Endothelial cell of hepatic sinusoid (primary cell): ENCODE data around the gene SLC25A12.
"Not testable (repeated sequence)": the region's sequence is repeated elsewhere in the genome, so short reads cannot be mapped to it uniquely, and the experiment has no call there.

Source experiments
- in situ Hi-C: cut with HindIII; loops from 2 replicates; pipeline ENCODE4 v1.10.0; 2017; ENCODE audit warnings: low sequenced_read_pairs

SLC25A12 gene

GRCh38 chr2:171792886-171793580, 101.0 kb downstream of the SLC25A12 start:
- in situ Hi-C loops, result no loop called here

DNA sequence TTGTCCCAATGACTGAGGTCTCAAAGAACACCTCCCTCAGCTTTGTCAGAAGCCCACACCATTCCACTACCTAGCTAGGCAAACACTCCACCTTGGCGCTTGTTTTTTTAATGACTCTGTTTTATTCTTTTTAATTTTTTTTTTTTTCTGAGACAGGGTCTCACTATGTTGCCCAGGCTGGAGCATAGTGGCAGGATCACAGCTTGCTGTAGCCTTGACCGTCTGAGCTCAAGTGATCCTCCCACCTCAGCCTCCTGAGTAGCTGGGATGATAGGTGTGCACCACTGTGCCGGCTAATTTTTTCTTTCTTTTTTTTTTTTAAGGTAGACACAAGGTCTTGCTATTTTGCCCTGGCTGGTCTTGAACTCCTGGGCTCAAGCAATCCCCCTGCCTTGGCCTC, 101.9 kb downstream of the SLC25A12 start:
- in situ Hi-C loops, result no loop called here

DNA sequence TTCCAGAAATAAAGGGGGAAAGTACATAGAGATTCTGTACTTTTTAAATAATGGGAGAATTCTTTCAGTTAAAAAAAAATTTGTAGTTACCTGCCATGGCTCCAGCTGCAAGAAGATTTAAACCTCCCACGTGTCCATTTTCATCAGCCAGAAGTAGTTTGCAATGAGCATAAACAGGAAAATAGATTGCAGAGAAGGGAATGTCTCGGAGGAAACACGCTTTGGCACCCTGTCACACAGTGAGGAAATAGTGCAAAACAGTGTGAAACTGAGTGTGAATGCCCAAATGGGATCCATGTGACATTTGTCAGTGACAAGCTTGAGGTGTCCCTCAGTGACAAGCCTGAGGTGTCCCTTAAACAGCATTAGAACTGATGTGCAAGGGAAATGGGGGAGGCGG, 102.7 kb downstream of the SLC25A12 start:
- in situ Hi-C loops, result no loop called here

DNA sequence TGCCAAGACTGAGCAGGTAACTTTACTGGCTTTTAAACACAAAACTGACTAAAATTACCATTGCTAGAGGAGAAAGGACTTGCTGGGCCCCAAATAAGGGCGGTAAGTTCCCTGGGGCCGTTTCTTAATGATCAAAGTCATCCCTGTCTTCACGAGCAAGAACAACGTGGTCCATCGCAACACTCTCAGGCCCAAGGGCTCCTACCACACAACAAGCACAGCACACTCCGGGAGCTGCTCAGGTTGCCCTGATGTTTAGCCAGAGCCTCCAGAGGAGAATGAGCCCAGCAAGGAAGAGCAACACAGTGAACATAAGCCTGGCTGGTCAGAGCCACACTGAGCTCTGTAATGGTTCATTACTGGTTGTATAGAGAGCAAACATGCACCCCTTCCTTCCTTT, 104.1 kb downstream of the SLC25A12 start:
- in situ Hi-C loops, result no loop called here

DNA sequence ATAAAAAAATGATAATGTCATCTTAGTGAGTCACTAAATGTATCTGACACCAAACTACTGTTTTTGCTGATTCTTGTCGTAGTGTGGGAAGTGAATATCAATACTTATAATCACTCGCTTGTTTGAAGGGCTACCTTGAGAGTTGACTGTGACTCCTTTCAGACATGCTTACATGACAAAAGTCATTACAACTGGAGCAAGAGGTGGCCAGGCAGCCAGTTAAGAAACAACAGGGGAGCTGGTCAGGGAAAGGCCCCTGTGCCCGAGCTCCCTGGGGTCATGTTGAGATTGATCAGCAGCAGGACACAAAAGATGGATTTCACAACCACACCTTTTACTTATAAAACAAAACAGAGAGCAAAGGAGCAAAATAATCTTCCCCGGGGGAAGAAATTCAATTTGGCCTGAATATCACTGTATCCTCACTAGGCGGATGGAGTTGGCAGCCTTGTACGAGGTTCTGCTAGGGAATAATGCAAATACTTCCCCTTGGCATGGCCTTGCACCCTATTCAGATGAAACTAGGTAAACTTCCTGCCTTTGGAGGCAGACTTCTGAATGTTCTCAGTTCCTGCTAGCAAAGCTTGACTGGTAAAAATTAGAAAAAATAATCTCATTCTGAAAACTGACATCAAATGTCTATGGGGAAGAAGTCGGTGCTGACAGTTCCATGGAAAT, 105.6 kb downstream of the SLC25A12 start:
- in situ Hi-C loops, result no loop called here

GRCh38 chr2:171787333-171788072, 106.5 kb downstream of the SLC25A12 start:
- in situ Hi-C loops, result no loop called here

DNA sequence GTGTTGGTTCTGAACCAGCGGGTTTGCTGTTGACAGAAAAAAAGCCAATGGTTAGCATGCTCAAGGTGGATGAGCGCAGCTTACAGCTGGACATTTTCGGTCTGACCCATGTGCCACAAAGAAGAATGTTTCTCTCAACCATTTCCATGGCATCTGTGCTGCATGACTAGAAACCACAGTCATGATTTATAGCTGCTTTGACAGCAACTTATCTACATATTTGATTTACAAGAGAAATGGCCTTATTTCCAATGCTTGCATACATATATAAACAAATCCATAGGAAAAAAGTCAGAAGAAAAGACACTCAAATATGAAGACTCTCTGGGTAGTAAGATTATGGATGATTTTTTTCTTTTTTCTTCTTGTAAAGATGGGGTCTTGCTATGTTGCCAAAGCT, 108.6 kb downstream of the SLC25A12 start:
- in situ Hi-C loops, result no loop called here

DNA sequence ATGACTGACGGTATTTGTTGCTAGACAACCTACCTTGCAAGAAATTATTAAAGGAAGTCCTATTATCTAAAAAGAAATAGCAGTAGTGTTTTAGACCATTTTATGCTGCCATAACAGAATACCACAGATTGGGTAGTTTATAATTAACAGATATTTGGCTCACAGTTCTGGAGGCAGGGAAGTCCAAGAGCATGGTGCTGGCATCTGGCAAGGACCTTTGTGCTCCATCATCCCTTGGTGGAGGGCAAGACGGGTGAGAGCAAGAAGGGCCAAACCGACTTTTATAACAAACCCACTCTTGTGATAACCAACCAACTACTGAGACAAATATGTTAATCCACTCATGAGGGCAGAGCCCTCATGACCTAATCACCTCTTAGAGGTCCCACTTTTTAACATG, 115.5 kb downstream of the SLC25A12 start:
- in situ Hi-C loops, result no loop called here

DNA sequence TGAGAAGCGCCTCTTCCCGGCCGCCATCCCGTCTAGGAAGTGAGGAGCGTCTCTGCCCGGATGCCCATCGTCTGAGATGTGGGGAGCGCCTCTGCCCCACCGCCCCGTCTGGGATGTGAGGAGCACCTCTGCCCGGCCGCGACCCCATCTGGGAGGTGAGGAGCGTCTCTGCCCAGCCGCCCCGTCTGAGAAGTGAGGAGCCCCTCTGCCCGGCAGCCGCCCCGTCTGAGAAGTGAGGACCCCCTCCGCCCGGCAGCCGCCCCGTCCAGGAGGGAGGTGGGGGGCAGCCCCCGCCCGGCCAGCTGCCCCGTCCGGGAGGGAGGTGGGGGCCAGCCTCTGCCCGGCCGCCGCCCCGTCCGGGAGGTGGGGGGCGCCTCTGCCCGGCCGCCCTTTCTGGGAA, 119.5 kb downstream of the SLC25A12 start:
- in situ Hi-C loops, result not testable (repeated sequence)

- in situ Hi-C loops, result no loop called here
Observed at GRCh38 chr2:171772373-171772772, 121.7 kb downstream of the SLC25A12 start.

- in situ Hi-C loops, result no loop called here
Observed at GRCh38 chr2:171771463-171771862, 122.6 kb downstream of the SLC25A12 start.

DNA sequence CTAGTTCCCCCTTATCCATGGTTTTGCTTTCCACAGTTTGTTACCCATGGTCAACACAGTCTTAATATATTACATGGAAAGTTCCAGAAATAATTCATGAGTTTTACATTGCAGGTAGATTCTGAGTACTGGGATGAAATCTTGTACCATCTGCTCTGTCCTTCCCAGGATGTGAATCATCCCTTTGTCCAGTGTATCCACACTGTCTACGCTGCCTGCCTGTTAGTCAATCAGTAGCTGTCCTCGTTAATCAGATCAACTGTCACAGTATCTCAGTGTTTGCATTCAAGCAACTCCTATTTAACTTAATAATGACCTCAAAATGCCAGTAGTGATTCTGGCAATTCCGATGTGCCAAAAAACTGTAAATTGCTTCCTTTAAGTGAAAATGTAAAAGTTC, 130.4 kb downstream of the SLC25A12 start:
- in situ Hi-C loops, result no loop called here

DNA sequence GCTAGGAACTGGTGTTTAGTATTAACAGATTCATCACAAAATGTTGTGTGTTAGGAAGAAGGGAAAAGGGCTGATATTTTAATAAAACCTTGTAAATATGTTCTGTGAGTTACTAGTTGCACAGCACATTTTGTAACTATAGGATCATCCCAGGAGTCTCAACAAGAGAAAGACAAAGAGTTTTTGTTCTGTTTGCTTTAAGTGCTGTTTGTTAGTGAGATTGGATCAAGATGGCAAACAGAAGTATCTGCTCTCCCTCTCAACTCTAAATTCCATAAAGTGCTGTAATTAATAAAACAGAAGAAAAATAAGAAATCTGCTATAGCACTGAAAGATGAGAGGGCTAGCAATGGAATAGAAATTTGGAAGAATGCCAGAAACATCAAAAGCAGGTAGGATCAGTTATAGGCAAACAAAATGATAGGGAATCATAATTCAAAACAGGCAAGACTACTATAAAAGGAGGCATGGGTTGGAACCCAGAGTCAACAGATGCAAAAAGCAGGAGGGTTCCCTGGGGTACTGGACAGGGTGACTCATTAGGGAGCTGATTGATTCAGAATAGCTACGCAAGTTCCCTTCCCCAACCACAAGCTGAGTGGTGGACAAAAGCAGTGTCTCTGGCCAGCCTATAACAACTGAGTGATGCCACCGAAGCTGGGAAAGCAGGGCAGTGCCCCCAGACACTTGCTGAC, 131.0 kb downstream of the SLC25A12 start:
- in situ Hi-C loops, result no loop called here

- in situ Hi-C loops, result not testable (repeated sequence)
Observed at GRCh38 chr2:171761176-171761575, 132.9 kb downstream of the SLC25A12 start.

DNA sequence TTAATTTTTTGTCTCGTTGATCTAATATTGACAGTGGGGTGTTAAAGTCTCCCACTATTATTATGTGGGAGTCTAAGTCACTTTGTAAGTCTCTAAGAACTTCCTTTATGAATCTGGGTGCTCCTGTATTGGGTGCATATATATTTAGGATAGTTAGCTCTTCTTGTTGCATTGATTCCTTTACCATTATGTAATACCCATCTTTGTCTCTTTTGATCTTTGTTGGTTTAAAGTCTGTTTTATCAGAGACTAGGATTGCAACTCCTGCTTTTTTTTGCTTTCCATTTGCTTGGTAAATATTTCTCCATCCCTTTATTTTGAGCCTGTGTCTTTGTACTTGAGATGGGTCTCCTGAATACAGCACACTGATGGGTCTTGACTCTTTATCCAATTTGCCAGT, 135.3 kb downstream of the SLC25A12 start:
- in situ Hi-C loops, result not testable (repeated sequence)

- in situ Hi-C loops, result no loop called here
Observed at GRCh38 chr2:171754254-171754939, 139.6 kb downstream of the SLC25A12 start.

GRCh38 chr2:171747371-171747770, 146.7 kb downstream of the SLC25A12 start:
- in situ Hi-C loops, result no loop called here

DNA sequence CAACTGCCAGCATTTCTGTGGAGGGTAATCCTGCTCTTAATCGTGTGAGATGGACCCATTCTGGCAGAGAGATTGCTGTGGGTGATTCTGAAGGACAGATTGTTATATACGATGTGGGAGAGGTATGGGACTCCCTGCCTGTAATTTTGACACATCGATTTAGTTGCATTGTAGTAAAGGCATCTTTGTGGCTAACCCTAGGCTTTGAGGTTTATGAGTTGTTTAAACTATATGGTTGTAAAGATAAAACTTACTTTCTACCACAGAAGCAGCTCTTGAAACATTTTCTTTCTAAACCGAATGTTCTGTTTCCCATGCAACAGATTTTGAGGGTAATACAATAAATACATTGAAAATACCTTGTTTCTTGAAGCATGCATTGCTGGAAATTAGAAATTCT, 148.2 kb downstream of the SLC25A12 start:
- in situ Hi-C loops, result no loop called here

DNA sequence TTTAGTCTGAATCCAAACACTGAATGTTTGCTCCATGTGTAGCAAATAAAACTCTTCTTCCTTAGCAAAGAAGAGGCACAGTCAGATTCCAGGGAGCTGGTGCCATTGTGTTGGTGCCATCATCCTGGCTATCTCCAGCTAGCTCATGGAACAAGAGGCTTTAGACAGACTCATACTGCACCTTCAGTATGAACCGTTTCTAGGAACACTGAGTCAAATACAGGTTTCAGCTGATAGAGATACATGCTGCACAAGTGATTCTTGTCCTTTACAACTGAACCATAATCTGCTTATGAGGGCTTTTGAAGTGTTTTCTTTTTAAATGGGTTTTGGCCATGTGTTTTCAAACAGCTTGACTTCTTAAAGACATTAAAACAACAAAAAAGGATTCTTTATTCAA, 148.9 kb downstream of the SLC25A12 start:
- in situ Hi-C loops, result no loop called here

DNA sequence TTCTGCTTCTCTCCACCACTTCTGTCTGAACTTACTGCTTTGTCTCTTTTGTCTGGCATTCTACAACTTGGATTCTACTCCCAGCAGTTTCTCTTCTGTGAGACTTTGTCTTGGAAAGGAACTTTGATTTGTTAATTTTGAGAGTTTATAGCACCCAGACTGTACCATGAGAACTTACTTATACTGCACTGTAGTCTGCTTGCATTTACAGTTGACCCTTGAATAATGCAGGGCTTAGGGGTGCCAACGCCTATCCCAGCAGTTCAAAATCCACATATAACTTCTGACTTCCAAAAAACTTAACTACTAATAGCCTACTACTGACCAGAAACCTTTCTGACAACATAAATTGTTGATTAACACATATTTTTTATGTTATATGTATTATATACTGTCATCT, 151.3 kb downstream of the SLC25A12 start:
- in situ Hi-C loops, result no loop called here

- in situ Hi-C loops, result no loop called here
Observed at GRCh38 chr2:171741189-171741588, 152.9 kb downstream of the SLC25A12 start.
